ENCODE data around the gene NSG1.

GRCh38 chr4:4383085-4383484 lies 3.8 kb upstream of the NSG1 start:
- TF ChIP-seq, protein P1, sequence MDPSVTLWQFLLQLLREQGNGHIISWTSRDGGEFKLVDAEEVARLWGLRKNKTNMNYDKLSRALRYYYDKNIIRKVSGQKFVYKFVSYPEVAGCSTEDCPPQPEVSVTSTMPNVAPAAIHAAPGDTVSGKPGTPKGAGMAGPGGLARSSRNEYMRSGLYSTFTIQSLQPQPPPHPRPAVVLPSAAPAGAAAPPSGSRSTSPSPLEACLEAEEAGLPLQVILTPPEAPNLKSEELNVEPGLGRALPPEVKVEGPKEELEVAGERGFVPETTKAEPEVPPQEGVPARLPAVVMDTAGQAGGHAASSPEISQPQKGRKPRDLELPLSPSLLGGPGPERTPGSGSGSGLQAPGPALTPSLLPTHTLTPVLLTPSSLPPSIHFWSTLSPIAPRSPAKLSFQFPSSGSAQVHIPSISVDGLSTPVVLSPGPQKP (IDR thresholded peaks at IDR 0.05; ENCODE audit: low read depth, low read length), result no peak
- TF ChIP-seq CBX2 (IDR thresholded peaks at IDR 0.05; ENCODE audit: borderline replicate concordance, low read depth) (no peak), BHLHE40 (IDR thresholded peaks at IDR 0.05; ENCODE audit: low read depth, low read length) (no peak), SMC3 (IDR thresholded peaks at IDR 0.05) (no peak), RCOR1 (IDR thresholded peaks at IDR 0.05; ENCODE audit: low read depth, low read length) (no peak), EP300 (IDR thresholded peaks at IDR 0.05) (no peak)
- TF ChIP-seq, protein P2, sequence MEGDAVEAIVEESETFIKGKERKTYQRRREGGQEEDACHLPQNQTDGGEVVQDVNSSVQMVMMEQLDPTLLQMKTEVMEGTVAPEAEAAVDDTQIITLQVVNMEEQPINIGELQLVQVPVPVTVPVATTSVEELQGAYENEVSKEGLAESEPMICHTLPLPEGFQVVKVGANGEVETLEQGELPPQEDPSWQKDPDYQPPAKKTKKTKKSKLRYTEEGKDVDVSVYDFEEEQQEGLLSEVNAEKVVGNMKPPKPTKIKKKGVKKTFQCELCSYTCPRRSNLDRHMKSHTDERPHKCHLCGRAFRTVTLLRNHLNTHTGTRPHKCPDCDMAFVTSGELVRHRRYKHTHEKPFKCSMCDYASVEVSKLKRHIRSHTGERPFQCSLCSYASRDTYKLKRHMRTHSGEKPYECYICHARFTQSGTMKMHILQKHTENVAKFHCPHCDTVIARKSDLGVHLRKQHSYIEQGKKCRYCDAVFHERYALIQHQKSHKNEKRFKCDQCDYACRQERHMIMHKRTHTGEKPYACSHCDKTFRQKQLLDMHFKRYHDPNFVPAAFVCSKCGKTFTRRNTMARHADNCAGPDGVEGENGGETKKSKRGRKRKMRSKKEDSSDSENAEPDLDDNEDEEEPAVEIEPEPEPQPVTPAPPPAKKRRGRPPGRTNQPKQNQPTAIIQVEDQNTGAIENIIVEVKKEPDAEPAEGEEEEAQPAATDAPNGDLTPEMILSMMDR (IDR thresholded peaks at IDR 0.05), result no peak
